A549 (cell line): ENCODE results near the gene SETX.

Source experiments
- CEBPB ChIP-seq, 2 experiments: fragments of >200 bp in 1 of 2; sonication (Bioruptor Twin) in 1 of 2; formaldehyde crosslinking in 1 of 2; IDR thresholded peaks; 2 replicates each; pipeline ENCODE4 v1.6.1; 2012 to 2016
- TF ChIP-seq, protein P1 (sequence below): fragments of 200-600 bp; sonication (generic); IDR thresholded peaks from 2 replicates; pipeline ENCODE4 v1.6.1; 2016; ENCODE audit warnings: antibody characterized with exemption, mild to moderate bottlenecking, moderate library complexity

DNA sequence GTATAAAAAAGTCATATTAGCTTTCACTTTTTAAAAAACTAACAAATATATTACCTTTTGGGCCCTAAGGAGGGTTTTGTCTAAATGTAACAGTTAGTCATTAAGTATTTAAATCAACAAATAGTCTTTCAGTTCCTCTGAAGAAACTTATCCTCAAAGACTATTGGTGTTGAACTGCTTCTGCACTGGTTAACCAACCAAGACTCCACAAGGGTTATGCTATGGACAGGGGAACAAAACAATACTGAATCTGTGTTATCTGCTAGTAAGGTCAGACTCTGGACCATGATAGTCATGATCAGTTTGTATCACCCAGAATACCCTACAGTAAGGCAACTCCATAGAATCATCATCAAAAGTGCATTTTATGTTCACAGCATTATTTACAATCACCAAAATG lies 42.4 kb downstream of the SETX start:
- TF ChIP-seq, protein P1, sequence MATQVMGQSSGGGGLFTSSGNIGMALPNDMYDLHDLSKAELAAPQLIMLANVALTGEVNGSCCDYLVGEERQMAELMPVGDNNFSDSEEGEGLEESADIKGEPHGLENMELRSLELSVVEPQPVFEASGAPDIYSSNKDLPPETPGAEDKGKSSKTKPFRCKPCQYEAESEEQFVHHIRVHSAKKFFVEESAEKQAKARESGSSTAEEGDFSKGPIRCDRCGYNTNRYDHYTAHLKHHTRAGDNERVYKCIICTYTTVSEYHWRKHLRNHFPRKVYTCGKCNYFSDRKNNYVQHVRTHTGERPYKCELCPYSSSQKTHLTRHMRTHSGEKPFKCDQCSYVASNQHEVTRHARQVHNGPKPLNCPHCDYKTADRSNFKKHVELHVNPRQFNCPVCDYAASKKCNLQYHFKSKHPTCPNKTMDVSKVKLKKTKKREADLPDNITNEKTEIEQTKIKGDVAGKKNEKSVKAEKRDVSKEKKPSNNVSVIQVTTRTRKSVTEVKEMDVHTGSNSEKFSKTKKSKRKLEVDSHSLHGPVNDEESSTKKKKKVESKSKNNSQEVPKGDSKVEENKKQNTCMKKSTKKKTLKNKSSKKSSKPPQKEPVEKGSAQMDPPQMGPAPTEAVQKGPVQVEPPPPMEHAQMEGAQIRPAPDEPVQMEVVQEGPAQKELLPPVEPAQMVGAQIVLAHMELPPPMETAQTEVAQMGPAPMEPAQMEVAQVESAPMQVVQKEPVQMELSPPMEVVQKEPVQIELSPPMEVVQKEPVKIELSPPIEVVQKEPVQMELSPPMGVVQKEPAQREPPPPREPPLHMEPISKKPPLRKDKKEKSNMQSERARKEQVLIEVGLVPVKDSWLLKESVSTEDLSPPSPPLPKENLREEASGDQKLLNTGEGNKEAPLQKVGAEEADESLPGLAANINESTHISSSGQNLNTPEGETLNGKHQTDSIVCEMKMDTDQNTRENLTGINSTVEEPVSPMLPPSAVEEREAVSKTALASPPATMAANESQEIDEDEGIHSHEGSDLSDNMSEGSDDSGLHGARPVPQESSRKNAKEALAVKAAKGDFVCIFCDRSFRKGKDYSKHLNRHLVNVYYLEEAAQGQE, result no peak
- no peak for TF ChIP-seq CEBPB (IDR thresholded peaks at IDR 0.05)
